ENCODE data around the gene PLCB1.

Gene PLCB1

GRCh38 chr20:8726460-8726859 lies 594.4 kb downstream of the PLCB1 start:
- Mint-ChIP-seq H3K9me3 (no peaks in the 10 kb centered on the region), H3K27me3 (no peaks in the 10 kb centered on the region)

GRCh38 chr20:8735014-8735413 lies 602.9 kb downstream of the PLCB1 start:
- Mint-ChIP-seq H3K27ac (no peak overlapping the region), H3K27me3 (no peaks in the 10 kb centered on the region), H3K9me3 (no peaks in the 10 kb centered on the region), H3K4me3 (no peak overlapping the region), H3K4me1 (ENCODE audit: low read depth) (no peaks in the 10 kb centered on the region), H3K36me3 (ENCODE audit: low read depth) (no peaks in the 10 kb centered on the region)
- intact Hi-C loops (cut with micrococcal nuclease), result no loop called here

More at GRCh38 chr20:8726460-8726859, 594.4 kb downstream of the PLCB1 start:
- H3K27ac Mint-ChIP-seq, result no peak overlapping the region
- H3K4me1 Mint-ChIP-seq (ENCODE audit: low read depth), result no peaks in the 10 kb centered on the region
- intact Hi-C loops (cut with micrococcal nuclease), result no loop called here
- no peak overlapping the region for H3K4me3 Mint-ChIP-seq
- no peaks in the 10 kb centered on the region for H3K36me3 Mint-ChIP-seq (ENCODE audit: low read depth)

GRCh38 chr20:8735674-8736073 lies 603.6 kb downstream of the PLCB1 start:
- intact Hi-C loops (cut with micrococcal nuclease), result no loop called here
- no peaks in the 10 kb centered on the region for H3K9me3 Mint-ChIP-seq
- H3K27ac Mint-ChIP-seq, result no peak overlapping the region
- no peaks in the 10 kb centered on the region for H3K36me3 Mint-ChIP-seq (ENCODE audit: low read depth)
- H3K27me3 Mint-ChIP-seq, result no peaks in the 10 kb centered on the region
- no peak overlapping the region for H3K4me3 Mint-ChIP-seq
- no peaks in the 10 kb centered on the region for H3K4me1 Mint-ChIP-seq (ENCODE audit: low read depth)

- Mint-ChIP-seq H3K36me3 (ENCODE audit: low read depth) (no peaks in the 10 kb centered on the region), H3K27me3 (no peaks in the 10 kb centered on the region), H3K27ac (no peak overlapping the region), H3K4me3 (no peak overlapping the region), H3K9me3 (no peaks in the 10 kb centered on the region), H3K4me1 (ENCODE audit: low read depth) (no peaks in the 10 kb centered on the region)
- intact Hi-C loops (cut with micrococcal nuclease), result no loop called here
These were observed 608.2 kb downstream of the PLCB1 start for GRCh38 chr20:8740265-8740664.

GRCh38 chr20:8744228-8744844 lies 612.3 kb downstream of the PLCB1 start:
- H3K4me3 Mint-ChIP-seq, result no peak overlapping the region
- H3K36me3 Mint-ChIP-seq (ENCODE audit: low read depth), result no peaks in the 10 kb centered on the region
- intact Hi-C loops (cut with micrococcal nuclease), result no loop called here
- H3K27me3 Mint-ChIP-seq, result no peaks in the 10 kb centered on the region
- H3K4me1 Mint-ChIP-seq (ENCODE audit: low read depth), result no peaks in the 10 kb centered on the region
- H3K27ac Mint-ChIP-seq, result no peak overlapping the region
- H3K9me3 Mint-ChIP-seq, result no peaks in the 10 kb centered on the region

- Mint-ChIP-seq H3K27me3 (no peaks in the 10 kb centered on the region), H3K9me3 (no peaks in the 10 kb centered on the region), H3K36me3 (ENCODE audit: low read depth) (no peaks in the 10 kb centered on the region), H3K4me3 (no peak overlapping the region), H3K27ac (no peak overlapping the region), H3K4me1 (ENCODE audit: low read depth) (no peaks in the 10 kb centered on the region)
- intact Hi-C loops (cut with micrococcal nuclease), result no loop called here
These were observed 617.0 kb downstream of the PLCB1 start for GRCh38 chr20:8749101-8749500.

GRCh38 chr20:8749986-8750385 lies 617.9 kb downstream of the PLCB1 start:
- H3K36me3 Mint-ChIP-seq (ENCODE audit: low read depth), result no peaks in the 10 kb centered on the region
- H3K4me1 Mint-ChIP-seq (ENCODE audit: low read depth), result no peaks in the 10 kb centered on the region
- H3K9me3 Mint-ChIP-seq, result no peaks in the 10 kb centered on the region
- intact Hi-C loops (cut with micrococcal nuclease), result no loop called here
- H3K4me3 Mint-ChIP-seq, result no peak overlapping the region
- no peaks in the 10 kb centered on the region for H3K27me3 Mint-ChIP-seq
- H3K27ac Mint-ChIP-seq, result no peak overlapping the region

GRCh38 chr20:8755340-8756118 lies 623.5 kb downstream of the PLCB1 start:
- no peaks in the 10 kb centered on the region for H3K36me3 Mint-ChIP-seq (ENCODE audit: low read depth)
- no peak overlapping the region for H3K27ac Mint-ChIP-seq
- no peaks in the 10 kb centered on the region for H3K9me3 Mint-ChIP-seq
- no peaks in the 10 kb centered on the region for H3K27me3 Mint-ChIP-seq
- no peak overlapping the region for H3K4me3 Mint-ChIP-seq
- intact Hi-C loops (cut with micrococcal nuclease), result no loop called here
- H3K4me1 Mint-ChIP-seq (ENCODE audit: low read depth), result no peaks in the 10 kb centered on the region

- no peaks in the 10 kb centered on the region for H3K4me1 Mint-ChIP-seq (ENCODE audit: low read depth)
These were observed 624.3 kb downstream of the PLCB1 start for GRCh38 chr20:8756410-8756809.

GRCh38 chr20:8757146-8757545 lies 625.1 kb downstream of the PLCB1 start:
- no peak overlapping the region for H3K27ac Mint-ChIP-seq

More at GRCh38 chr20:8756410-8756809, 624.3 kb downstream of the PLCB1 start:
- no peaks in the 10 kb centered on the region for H3K9me3 Mint-ChIP-seq
- H3K27me3 Mint-ChIP-seq, result no peaks in the 10 kb centered on the region
- H3K27ac Mint-ChIP-seq, result no peak overlapping the region
- H3K4me3 Mint-ChIP-seq, result no peak overlapping the region
- intact Hi-C loops (cut with micrococcal nuclease), result no loop called here
- H3K36me3 Mint-ChIP-seq (ENCODE audit: low read depth), result no peaks in the 10 kb centered on the region

GRCh38 chr20:8764344-8764962 lies 632.4 kb downstream of the PLCB1 start:
- intact Hi-C loops (cut with micrococcal nuclease), result no loop called here
- Mint-ChIP-seq H3K27ac (no peak overlapping the region), H3K27me3 (no peaks in the 10 kb centered on the region), H3K9me3 (no peaks in the 10 kb centered on the region), H3K4me1 (ENCODE audit: low read depth) (no peaks in the 10 kb centered on the region), H3K4me3 (no peak overlapping the region), H3K36me3 (ENCODE audit: low read depth) (no peaks in the 10 kb centered on the region)

More at GRCh38 chr20:8757146-8757545, 625.1 kb downstream of the PLCB1 start:
- no peaks in the 10 kb centered on the region for H3K27me3 Mint-ChIP-seq
- no peaks in the 10 kb centered on the region for H3K4me1 Mint-ChIP-seq (ENCODE audit: low read depth)
- intact Hi-C loops (cut with micrococcal nuclease), result no loop called here
- H3K36me3 Mint-ChIP-seq (ENCODE audit: low read depth), result no peaks in the 10 kb centered on the region
- no peak overlapping the region for H3K4me3 Mint-ChIP-seq
- no peaks in the 10 kb centered on the region for H3K9me3 Mint-ChIP-seq

GRCh38 chr20:8766868-8767390 lies 634.9 kb downstream of the PLCB1 start:
- Mint-ChIP-seq H3K4me3 (no peak overlapping the region), H3K36me3 (ENCODE audit: low read depth) (no peaks in the 10 kb centered on the region), H3K9me3 (no peaks in the 10 kb centered on the region), H3K4me1 (ENCODE audit: low read depth) (no peaks in the 10 kb centered on the region), H3K27ac (no peak overlapping the region), H3K27me3 (no peaks in the 10 kb centered on the region)
- intact Hi-C loops (cut with micrococcal nuclease), result no loop called here

- no peak overlapping the region for H3K4me3 Mint-ChIP-seq
- no peak overlapping the region for H3K27ac Mint-ChIP-seq
- no peaks in the 10 kb centered on the region for H3K4me1 Mint-ChIP-seq (ENCODE audit: low read depth)
- H3K27me3 Mint-ChIP-seq, result no peaks in the 10 kb centered on the region
- H3K36me3 Mint-ChIP-seq (ENCODE audit: low read depth), result no peaks in the 10 kb centered on the region
- intact Hi-C loops (cut with micrococcal nuclease), result no loop called here
- H3K9me3 Mint-ChIP-seq, result no peaks in the 10 kb centered on the region
These were observed 642.3 kb downstream of the PLCB1 start for GRCh38 chr20:8774412-8774811.

GRCh38 chr20:8777911-8778310 lies 645.8 kb downstream of the PLCB1 start:
- Mint-ChIP-seq H3K4me3 (no peak overlapping the region), H3K27ac (no peak overlapping the region), H3K4me1 (ENCODE audit: low read depth) (no peaks in the 10 kb centered on the region), H3K27me3 (no peaks in the 10 kb centered on the region), H3K36me3 (ENCODE audit: low read depth) (no peaks in the 10 kb centered on the region), H3K9me3 (peaks cover 11% of the 10 kb centered on the region)
- intact Hi-C loops (cut with micrococcal nuclease), result no loop called here

All from dendritic cell treated with granulocyte-macrophage colony-stimulating factor and Interleukin-4, amounts not matched to agents 40 ng/mL and 50 ng/mL, for 4 days (primary cell).